ENCODE measurements around the gene ABI2.
"Not testable (repeated sequence)": the region's sequence is repeated elsewhere in the genome, so short reads cannot be mapped to it uniquely, and the experiment has no call there.

Gene ABI2

GRCh38 chr2:203429643-203430042, 101.4 kb downstream of the ABI2 start:
- not testable (repeated sequence) for DNase-seq (ENCODE audit: low spot score)

DNA sequence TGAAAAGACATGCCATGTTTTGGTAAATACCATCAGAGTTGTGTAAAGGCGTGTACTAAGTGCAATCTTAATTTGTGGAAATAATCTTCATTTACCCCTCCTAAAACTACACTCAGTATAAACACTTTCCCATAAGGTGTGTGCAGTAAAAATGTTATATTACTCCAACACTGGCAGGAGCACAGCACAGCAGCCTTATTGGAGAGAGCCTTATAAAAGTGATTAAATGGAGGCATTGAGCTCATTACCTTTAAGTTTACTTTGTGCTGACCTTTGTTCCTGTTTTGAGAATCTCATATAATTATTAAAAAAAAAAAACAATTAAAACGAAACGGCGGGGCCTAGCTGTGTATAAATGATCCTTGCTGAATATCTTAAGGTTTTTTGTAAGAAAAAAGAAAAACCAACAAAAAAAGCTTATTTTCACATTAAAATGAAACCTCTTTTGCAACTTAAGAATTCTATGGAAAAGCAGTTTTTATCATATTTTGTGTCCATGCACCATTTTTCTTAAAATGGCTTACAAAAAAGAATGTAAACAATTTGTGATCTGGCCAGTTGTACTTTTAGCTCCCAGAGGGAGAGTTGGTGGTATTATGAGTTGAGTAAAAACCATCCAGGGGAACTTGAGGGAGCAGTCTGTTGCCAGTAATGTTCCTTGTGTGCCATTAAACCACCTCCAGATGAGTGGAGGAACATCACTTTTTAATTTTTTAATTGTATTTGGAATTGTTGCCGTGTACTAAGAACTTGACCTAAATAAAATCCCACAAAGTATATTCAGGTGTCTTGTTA, 103.4 kb downstream of the ABI2 start:
- DNase-seq (ENCODE audit: low spot score): no peak

- no peak for DNase-seq (ENCODE audit: low spot score)
Measured at GRCh38 chr2:203432811-203433210, 104.6 kb downstream of the ABI2 start.

DNA sequence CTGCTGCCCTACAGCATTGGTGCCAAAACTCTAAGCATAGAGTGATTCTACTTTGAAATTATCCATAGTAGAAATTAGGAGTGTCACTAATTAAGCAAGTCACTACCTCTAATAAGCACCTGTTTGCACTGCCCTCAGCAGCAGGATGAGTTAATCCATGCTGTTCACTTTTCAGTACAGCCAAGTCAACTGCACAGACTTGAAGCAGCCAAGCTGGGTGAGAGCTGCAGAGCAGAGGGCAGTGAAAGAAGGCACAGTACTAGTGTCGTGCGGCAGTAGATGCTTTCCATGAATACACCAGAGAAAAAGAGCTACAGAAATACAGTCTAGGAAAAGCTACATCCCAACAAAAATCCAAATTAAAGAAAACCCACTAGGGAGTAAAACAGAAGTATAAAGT, 108.3 kb downstream of the ABI2 start:
- no peak for DNase-seq (ENCODE audit: low spot score)

- DNase-seq (ENCODE audit: low spot score): no peak
Measured at GRCh38 chr2:203437511-203437910, 109.3 kb downstream of the ABI2 start.

- no peak for DNase-seq (ENCODE audit: low spot score)
Measured at GRCh38 chr2:203438528-203438927, 110.3 kb downstream of the ABI2 start.

GRCh38 chr2:203440671-203441070, 112.5 kb downstream of the ABI2 start:
- DNase-seq (ENCODE audit: low spot score): no peak

DNA sequence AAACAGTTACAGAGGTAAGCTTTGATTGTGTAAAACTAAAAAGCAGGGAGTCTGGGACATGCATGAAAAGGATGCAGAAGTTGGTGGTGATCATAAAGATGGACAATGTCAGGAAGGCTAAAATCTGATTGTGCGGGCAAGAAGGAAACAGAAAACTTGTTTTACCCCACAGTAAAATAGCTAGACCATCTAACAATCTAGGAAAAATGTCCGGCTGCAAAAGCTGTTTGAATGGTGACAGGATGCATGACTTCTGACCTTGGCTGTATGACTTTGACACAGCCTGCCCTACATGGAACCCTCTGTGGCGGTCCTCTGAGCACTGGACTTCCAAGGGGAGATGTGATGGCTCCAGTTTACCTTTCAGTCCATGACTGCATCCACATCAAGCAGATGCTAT, 113.3 kb downstream of the ABI2 start:
- DNase-seq (ENCODE audit: low spot score): no peak

DNA sequence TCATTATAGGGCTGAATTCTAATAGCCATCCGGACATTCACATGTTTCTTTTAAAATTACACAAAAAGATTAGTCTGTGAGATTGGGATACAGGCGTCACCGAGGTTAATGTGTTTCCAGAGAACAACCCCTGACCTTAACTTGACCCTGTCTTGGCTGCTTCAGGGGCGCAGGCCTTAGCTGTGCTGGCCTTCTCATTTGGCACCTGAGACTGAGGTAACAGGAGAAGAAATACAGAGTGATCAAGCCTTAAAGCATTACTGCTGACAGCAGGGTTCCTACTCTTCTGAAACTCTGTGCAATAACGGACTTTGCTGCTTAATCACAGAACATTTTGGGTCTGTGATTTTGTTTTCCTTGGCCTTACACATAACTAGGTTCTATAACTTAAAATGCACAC, 114.3 kb downstream of the ABI2 start:
- no peak for DNase-seq (ENCODE audit: low spot score)

- DNase-seq (ENCODE audit: low spot score): no peak
Measured at GRCh38 chr2:203444738-203445137, 116.5 kb downstream of the ABI2 start.

- DNase-seq (ENCODE audit: low spot score): peak; percentile 19
Measured at GRCh38 chr2:203446071-203446481, 117.9 kb downstream of the ABI2 start.

DNA sequence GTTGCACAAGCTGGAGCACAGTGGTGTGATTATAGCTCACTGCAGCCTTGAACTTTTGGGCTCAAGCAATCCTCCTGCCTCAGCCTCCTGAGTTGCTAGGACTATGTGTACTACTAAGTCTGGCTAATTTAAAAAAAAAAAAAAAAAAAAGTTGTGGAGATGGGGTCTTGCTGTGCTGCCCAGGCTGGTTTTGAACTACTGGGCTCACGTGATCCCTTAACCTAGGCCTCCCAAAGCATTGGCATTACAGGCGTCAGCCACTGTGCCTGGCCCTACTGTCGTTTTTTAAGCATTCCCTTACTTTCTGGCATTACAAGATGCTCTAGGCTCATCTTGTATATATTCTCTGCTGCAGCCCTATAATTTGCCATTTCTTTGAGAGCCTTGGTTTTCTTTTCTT, 118.6 kb downstream of the ABI2 start:
- no peak for DNase-seq (ENCODE audit: low spot score)

- no peak for DNase-seq (ENCODE audit: low spot score)
Measured at GRCh38 chr2:203450561-203450960, 122.4 kb downstream of the ABI2 start.

GRCh38 chr2:203451011-203451410, 122.8 kb downstream of the ABI2 start:
- peak; percentile 25 for DNase-seq (ENCODE audit: low spot score)

DNA sequence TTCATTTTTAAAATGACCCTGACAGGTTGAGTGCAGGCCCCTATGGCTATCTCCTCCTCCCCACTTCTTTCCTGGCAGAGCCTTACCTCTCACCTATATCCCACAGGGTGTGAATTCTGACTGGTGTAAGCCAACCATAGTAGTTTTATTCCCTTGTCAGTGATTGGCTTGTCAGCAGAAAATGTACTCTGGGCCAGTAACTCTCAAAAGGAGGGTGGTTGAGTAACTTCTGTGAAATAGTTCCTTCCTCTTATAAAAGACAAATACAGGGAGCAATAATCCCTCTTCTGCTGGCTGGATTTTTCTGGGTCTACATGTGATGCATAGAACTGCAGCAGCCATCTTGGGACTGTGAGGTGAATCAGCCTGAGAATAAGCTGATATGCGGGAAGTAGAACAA, 123.5 kb downstream of the ABI2 start:
- DNase-seq (ENCODE audit: low spot score): no peak

DNA sequence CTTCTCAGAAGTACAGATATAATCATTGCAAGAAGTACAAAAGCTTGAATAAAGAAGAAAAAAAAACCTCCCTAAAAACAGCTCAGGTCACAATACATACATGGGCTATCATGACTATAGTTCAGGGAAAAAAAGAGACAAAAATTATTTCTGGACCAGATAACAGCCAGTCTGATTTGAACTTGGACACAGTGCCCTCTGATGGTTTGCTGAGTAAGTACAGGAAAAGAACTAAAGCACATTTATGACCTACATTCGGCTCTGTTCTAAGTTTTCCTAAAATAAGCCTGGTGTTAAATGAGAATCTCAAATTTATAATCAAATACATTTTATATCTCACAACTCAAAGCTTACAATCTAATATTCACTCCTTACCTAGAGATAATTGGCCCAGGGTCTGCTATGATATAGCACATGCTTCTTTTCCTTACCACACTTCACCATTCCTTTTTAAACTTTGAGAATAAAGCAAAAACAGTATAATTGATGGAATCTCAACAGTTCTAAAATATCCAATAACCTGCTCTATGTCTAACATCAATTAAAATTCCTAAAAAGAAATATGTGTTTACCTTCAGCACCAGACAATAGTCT, 125.8 kb downstream of the ABI2 start:
- DNase-seq (ENCODE audit: low spot score): peak; percentile 63

DNA sequence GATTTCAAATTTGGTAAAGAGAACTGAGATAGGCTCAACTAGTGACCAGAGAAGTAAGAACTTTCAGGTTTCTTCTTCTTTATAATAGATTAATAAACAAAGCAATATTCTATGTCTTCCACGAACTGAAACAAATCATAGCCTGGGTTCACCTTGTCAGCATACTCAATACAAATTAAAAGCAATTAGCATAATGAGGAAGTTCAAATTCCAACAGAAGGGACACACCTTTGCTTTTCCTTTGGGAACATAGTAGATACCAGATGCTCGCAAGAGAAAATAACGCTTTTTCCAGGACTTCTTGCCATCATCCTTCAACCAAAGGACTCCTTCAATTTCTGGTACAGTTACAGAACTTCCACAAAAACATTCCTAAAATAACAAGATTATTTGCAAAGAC, 127.0 kb downstream of the ABI2 start:
- DNase-seq (ENCODE audit: low spot score): no peak

DNA sequence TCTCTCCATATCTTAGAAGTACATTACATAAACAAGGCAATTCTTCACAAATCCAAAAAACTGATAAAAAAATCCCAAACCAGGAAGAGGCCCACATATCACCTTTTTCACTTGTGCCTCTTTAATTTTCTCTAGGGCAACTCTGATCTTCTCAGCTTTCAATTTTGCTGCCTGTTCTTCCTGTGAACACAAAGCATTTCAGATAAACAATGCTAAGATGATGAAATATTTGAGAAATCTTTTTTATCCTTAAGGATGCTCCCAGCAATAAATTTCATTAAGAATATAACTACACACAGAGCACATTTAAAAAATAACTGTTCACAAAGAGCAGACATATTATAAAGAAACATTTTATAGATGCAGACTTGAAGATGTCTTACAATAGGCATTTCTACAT, 133.6 kb downstream of the ABI2 start:
- DNase-seq (ENCODE audit: low spot score): no peak

DNA sequence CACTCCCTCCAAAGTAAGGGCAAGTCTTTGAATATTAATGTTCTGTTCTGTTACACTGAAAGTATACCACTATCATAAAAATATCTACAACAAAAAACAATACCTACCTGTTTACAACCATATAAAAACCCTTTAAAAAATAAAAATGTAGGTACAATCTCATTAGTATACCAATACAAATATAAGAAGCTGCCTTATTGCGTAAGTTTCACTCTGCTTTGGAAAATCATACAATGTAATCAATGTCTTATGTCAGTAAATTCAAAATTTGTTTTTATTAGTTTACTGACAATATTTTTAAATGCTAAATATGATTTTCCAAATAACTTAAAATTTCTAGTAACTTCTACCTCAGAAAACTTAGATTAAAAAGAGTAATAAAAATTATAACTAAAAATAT, 134.1 kb downstream of the ABI2 start:
- no peak for DNase-seq (ENCODE audit: low spot score)

GRCh38 chr2:203463266-203463678, 135.1 kb downstream of the ABI2 start:
- peak; percentile 28 for DNase-seq (ENCODE audit: low spot score)

- no peak for DNase-seq (ENCODE audit: low spot score)
Measured at GRCh38 chr2:203469546-203469945, 141.4 kb downstream of the ABI2 start.

- DNase-seq (ENCODE audit: low spot score): peak; percentile 14
Measured at GRCh38 chr2:203470371-203470770, 142.2 kb downstream of the ABI2 start.

DNA sequence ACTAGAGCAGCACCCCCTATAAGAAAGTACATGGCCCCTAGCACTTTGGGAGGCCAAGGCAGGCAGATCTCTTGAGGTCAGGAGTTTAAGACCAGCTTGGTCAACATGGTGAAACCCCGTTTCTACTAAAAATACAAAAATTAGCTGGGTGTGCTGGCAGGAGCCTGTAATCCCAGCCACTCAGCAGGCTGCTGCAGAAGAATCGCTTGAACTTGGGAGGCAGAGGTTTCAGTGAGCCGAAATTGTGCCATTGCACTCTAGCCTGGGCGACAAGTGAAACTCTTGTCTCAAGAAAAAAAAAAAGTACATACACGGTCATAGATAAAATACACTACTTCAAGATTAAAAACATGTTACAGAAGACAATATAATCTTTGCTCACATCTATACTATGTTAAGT, 143.1 kb downstream of the ABI2 start:
- DNase-seq (ENCODE audit: low spot score): no peak

DNA sequence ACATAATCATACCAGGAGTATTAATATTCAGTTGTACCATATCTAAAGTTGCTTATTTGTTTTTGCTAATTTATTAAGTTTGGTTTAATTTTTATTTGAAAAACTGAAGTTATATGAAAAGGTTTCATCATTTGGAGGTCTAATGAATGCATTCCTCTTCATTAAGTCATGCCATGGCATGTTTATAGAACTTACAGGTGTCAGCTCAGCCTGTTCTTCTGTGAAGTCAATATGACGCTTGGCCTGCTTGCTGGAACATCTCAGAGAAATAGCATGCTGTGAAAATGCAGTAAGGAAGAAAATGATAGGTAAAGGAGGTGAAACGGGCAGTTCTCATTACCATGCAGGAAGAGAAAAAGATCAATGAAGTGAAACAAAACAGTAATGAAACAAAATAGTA, 148.7 kb downstream of the ABI2 start:
- no peak for DNase-seq (ENCODE audit: low spot score)
